Gastroesophageal sphincter (tissue), 3 donors: ENCODE measurements around the gene ATXN7.

Source experiments
- CTCF ChIP-seq, 4 experiments: fragments of 200-600 bp in 2 of 4; fragments of 450-650 bp in 2 of 4; sonication (generic) in 1 of 4; IDR thresholded peaks; one replicate each; pipeline ENCODE4 v1.5.1; 2017 to 2019; ENCODE audit warnings: antibody characterized with exemption in 4 of 4, mild to moderate bottlenecking in 2 of 4, moderate library complexity in 2 of 4
- POLR2A ChIP-seq, 2 donors: fragments of 450-650 bp; IDR thresholded peaks; one replicate each; pipeline ENCODE4 v1.6.1; 2017; ENCODE audit warnings: antibody characterized with exemption in 2 of 2, mild to moderate bottlenecking in 2 of 2, moderate library complexity in 1 of 2
- POLR2AphosphoS5 ChIP-seq: sonication (generic); formaldehyde crosslinking; IDR thresholded peaks from one replicate; pipeline ENCODE4 v1.6.1; 2017; ENCODE audit warnings: antibody characterized with exemption

DNA sequence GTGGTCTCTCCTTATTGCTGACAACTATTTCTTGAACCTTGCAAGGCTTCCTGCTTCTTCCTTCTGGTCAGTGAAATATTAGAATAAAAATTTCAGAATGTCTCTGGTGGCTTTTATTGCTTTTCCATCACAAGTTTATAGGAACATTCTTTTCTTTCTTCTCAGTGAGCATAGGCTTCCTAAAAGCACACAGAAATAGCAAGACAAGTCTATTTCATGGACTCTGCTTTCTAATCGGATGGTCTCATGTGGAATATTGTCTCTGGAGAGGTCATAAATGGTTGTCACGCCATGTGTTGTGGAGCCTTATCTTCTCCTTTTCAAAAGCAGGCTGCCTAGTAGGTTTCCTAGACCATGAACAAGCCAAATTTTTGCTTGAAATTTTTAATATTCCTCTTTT lies 169.4 kb downstream of the ATXN7 start:
- TF ChIP-seq CTCF (IDR thresholded peaks at IDR 0.05) (no peak), POLR2AphosphoS5 (no peak), POLR2A (IDR thresholded peaks at IDR 0.05) (no peak)
